ENCODE data around the gene HCFC2.
"Not testable (repeated sequence)": the region's sequence is repeated elsewhere in the genome, so short reads cannot be mapped to it uniquely, and the experiment has no call there.

HCFC2 gene
- long read RNA-seq, full-length matches to known transcripts = 9 of 13 reads
- long read RNA-seq, partial matches to known transcripts = 2 of 13 reads
- long read RNA-seq, other reads (novel, unspliced or antisense) = 2 of 13 reads

DNA sequence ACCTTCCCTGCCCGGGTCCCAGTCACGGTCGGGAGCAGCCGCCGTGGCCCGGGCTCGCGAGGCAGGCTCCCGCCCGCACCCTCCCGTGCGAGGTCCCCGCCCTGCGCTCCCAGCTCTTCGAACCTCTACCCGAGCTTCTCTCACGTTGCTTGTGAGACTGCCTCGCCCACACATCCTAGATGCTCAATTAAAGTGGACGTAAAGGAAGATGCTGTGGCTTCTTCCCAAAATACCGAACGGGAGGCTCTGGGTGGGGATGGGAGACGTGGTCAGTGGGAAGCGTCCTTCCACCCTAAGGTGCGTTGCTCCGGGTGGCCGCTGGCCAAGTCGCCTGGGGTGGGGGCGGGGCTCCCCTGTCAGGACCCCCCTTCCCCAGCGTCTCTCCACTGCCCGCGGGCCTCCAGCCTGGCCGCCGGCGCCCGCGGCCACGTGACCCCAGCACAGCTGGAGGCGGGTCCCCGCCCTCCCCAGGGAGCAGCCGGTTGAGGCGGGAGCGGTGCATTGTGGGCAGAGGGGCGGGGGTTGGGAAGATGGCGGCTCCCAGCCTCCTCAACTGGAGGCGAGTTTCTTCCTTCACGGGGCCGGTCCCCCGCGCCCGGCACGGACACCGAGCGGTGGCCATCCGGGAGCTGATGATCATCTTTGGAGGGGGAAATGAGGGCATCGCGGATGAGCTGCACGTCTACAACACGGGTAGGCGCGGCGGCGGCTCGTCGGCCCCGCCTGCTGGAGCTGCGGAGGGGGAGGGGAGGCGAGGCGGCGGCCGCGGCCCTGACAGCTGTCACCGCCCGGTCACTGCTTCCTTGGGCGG lies at the start of gene HCFC2:
HCFC2 (plus strand) TSS at position 501 of the 811 bp plus-strand sequence; CDS start at position 531, 30 bp downstream.
- Histone ChIP-seq H3K4me3 (replicated peaks; ENCODE audit: insufficient read depth, low read length) (peak within 1 kb of the TSS; percentile 97), H3K27ac (replicated peaks) (peak within 1 kb of the TSS; percentile 69), H3K27me3 (ENCODE audit: insufficient read depth, poor library complexity, severe bottlenecking) (no peaks in the 10 kb centered on the region)
- peak; percentile 69 to 87 for DNase-seq (ENCODE audit: low read depth in 1 of 2, low spot score in 1 of 2)
- 0 out of 2 replicates have a peak, but pooled peaks have one; percentile 43 for TF ChIP-seq POLR2AphosphoS5 (IDR thresholded peaks at IDR 0.05; ENCODE audit: low read depth)
- TF ChIP-seq, protein P1, sequence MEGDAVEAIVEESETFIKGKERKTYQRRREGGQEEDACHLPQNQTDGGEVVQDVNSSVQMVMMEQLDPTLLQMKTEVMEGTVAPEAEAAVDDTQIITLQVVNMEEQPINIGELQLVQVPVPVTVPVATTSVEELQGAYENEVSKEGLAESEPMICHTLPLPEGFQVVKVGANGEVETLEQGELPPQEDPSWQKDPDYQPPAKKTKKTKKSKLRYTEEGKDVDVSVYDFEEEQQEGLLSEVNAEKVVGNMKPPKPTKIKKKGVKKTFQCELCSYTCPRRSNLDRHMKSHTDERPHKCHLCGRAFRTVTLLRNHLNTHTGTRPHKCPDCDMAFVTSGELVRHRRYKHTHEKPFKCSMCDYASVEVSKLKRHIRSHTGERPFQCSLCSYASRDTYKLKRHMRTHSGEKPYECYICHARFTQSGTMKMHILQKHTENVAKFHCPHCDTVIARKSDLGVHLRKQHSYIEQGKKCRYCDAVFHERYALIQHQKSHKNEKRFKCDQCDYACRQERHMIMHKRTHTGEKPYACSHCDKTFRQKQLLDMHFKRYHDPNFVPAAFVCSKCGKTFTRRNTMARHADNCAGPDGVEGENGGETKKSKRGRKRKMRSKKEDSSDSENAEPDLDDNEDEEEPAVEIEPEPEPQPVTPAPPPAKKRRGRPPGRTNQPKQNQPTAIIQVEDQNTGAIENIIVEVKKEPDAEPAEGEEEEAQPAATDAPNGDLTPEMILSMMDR (IDR thresholded peaks at IDR 0.05; ENCODE audit: insufficient read depth, low read length) = no peak

DNA sequence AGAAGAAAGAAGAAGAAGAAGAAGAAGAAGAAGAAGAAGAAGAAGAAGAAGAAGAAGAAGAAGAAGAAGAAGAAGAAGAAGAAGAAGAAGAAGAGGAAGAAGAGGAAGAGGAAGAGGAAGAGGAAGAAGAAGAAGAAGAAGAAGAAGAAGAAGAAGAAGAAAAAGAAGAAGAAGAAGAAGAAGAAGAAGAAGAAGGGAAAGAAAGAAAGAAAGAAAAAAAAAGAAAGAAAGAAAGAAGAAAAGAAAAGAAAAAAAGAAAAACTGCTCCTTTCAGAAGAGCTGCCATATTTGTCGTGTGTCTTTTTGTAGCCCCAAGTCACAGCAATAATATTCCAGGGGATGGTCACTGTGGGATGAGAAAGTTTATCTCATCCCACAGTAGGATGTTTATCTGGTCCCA lies 42.5 kb upstream of the HCFC2 start:
- not testable (repeated sequence) for H3K4me3 ChIP-seq (replicated peaks; ENCODE audit: insufficient read depth, low read length); DNase-seq (ENCODE audit: low read depth in 1 of 2, low spot score in 1 of 2); H3K27me3 ChIP-seq (ENCODE audit: insufficient read depth, poor library complexity, severe bottlenecking); H3K27ac ChIP-seq (replicated peaks)

DNA sequence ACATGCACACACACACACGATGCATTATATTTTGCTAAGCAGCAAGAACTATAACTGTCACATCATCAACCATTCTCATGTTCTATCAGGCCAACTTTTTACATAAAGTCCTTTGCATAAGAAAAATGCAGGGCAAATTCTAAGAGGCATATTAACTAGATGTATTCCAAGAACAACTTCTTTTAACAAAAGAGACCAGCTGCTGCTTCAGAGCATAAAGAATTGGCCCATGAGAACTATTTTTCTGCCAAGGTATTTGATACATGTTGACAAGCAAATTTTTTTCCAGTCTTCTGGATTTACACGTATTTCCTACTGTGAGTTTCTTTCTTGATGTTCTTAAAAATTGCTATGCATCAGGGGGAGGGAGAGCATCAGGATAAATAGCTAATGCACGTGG lies 41.5 kb upstream of the HCFC2 start:
- no peak overlapping the region for H3K4me3 ChIP-seq (replicated peaks; ENCODE audit: insufficient read depth, low read length)
- H3K27me3 ChIP-seq (ENCODE audit: insufficient read depth, poor library complexity, severe bottlenecking) = no peaks in the 10 kb centered on the region
- TF ChIP-seq SPI1 (IDR thresholded peaks at IDR 0.05; ENCODE audit: borderline replicate concordance, low read depth) = no peak
- TF ChIP-seq GABPA (IDR thresholded peaks at IDR 0.05; ENCODE audit: low read depth) = no peak
- TF ChIP-seq, protein P2, sequence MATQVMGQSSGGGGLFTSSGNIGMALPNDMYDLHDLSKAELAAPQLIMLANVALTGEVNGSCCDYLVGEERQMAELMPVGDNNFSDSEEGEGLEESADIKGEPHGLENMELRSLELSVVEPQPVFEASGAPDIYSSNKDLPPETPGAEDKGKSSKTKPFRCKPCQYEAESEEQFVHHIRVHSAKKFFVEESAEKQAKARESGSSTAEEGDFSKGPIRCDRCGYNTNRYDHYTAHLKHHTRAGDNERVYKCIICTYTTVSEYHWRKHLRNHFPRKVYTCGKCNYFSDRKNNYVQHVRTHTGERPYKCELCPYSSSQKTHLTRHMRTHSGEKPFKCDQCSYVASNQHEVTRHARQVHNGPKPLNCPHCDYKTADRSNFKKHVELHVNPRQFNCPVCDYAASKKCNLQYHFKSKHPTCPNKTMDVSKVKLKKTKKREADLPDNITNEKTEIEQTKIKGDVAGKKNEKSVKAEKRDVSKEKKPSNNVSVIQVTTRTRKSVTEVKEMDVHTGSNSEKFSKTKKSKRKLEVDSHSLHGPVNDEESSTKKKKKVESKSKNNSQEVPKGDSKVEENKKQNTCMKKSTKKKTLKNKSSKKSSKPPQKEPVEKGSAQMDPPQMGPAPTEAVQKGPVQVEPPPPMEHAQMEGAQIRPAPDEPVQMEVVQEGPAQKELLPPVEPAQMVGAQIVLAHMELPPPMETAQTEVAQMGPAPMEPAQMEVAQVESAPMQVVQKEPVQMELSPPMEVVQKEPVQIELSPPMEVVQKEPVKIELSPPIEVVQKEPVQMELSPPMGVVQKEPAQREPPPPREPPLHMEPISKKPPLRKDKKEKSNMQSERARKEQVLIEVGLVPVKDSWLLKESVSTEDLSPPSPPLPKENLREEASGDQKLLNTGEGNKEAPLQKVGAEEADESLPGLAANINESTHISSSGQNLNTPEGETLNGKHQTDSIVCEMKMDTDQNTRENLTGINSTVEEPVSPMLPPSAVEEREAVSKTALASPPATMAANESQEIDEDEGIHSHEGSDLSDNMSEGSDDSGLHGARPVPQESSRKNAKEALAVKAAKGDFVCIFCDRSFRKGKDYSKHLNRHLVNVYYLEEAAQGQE (IDR thresholded peaks at IDR 0.05; ENCODE audit: insufficient replicate concordance, low read depth) = no peak
- TF ChIP-seq, protein P1 (IDR thresholded peaks at IDR 0.05; ENCODE audit: insufficient read depth, low read length) = no peak
- no peak for TF ChIP-seq POLR2AphosphoS5 (IDR thresholded peaks at IDR 0.05; ENCODE audit: low read depth)
- H3K27ac ChIP-seq (replicated peaks) = no peak overlapping the region
- no peak for DNase-seq (ENCODE audit: low read depth in 1 of 2, low spot score in 1 of 2)

DNA sequence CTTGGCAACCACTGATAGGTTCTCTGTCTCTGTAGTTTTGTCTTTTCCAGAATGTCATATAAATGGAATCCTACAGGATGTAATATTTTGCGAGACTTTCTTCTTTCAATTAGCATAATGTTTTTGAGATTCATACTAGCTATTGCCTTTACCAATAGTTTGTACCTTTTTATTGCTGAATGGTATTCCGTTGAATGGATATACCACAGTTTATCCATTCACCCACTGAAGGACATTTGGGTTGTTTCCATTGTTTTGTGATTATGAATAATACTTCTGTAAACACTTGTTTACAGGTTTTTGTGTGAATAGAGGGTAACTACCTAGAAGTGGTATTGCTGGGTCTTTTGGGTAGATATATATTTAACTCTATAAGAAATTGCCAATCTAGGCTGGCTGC lies 40.6 kb upstream of the HCFC2 start:
- H3K27ac ChIP-seq (replicated peaks) = no peak overlapping the region
- H3K27me3 ChIP-seq (ENCODE audit: insufficient read depth, poor library complexity, severe bottlenecking) = no peaks in the 10 kb centered on the region
- no peak overlapping the region for H3K4me3 ChIP-seq (replicated peaks; ENCODE audit: insufficient read depth, low read length)
- TF ChIP-seq, protein P2 (IDR thresholded peaks at IDR 0.05; ENCODE audit: insufficient replicate concordance, low read depth) = no peak
- TF ChIP-seq SPI1 (IDR thresholded peaks at IDR 0.05; ENCODE audit: borderline replicate concordance, low read depth) (no peak), GABPA (IDR thresholded peaks at IDR 0.05; ENCODE audit: low read depth) (no peak), POLR2AphosphoS5 (IDR thresholded peaks at IDR 0.05; ENCODE audit: low read depth) (no peak)
- TF ChIP-seq, protein P1 (IDR thresholded peaks at IDR 0.05; ENCODE audit: insufficient read depth, low read length) = no peak
- DNase-seq (ENCODE audit: low read depth in 1 of 2, low spot score in 1 of 2) = no peak

Data from HL-60 (cell line).